ENCODE data around the gene IGF2R. TPM values are rescaled to one million over a fixed set of nuclear protein-coding genes. Genes with fewer than 3 reads are reported as not detected.

Gene IGF2R
- total RNA-seq, 1 experiment from 2014 or later, result 75.3 TPM

- no peak for TF ChIP-seq ARID4B (CRISPR knock-in tag; IDR thresholded peaks at IDR 0.05; ENCODE audit: borderline replicate concordance)
- no peak for TF ChIP-seq TEAD4 (CRISPR knock-in tag; IDR thresholded peaks at IDR 0.05)
- TF ChIP-seq FOXK1 (CRISPR knock-in tag; IDR thresholded peaks at IDR 0.05), result no peak
- no peak for TF ChIP-seq CTCF (IDR thresholded peaks at IDR 0.05)
- no peak for TF ChIP-seq NFE2L1 (CRISPR knock-in tag; IDR thresholded peaks at IDR 0.05)
- no peak for TF ChIP-seq SMAD4 (CRISPR knock-in tag; IDR thresholded peaks at IDR 0.05)
Observed at GRCh38 chr6:160055813-160056212, 86.9 kb downstream of the IGF2R start (continued).

GRCh38 chr6:160057080-160057479, 88.2 kb downstream of the IGF2R start:
- Mint-ChIP-seq H3K4me1 (no peaks in the 10 kb centered on the region), H3K27me3 (ENCODE audit: low read depth) (no peaks in the 10 kb centered on the region), H3K4me3 (no peak overlapping the region), H3K36me3 (peaks cover 70% of the 10 kb centered on the region), H3K9me3 (no peaks in the 10 kb centered on the region), H3K27ac (no peak overlapping the region)
- ChIA-PET POLR2A (no interaction called here), CTCF (no interaction called here)
- DNase-seq (ENCODE audit: low spot score) (no peak), ATAC-seq (no peak)
- TF ChIP-seq, protein P1, sequence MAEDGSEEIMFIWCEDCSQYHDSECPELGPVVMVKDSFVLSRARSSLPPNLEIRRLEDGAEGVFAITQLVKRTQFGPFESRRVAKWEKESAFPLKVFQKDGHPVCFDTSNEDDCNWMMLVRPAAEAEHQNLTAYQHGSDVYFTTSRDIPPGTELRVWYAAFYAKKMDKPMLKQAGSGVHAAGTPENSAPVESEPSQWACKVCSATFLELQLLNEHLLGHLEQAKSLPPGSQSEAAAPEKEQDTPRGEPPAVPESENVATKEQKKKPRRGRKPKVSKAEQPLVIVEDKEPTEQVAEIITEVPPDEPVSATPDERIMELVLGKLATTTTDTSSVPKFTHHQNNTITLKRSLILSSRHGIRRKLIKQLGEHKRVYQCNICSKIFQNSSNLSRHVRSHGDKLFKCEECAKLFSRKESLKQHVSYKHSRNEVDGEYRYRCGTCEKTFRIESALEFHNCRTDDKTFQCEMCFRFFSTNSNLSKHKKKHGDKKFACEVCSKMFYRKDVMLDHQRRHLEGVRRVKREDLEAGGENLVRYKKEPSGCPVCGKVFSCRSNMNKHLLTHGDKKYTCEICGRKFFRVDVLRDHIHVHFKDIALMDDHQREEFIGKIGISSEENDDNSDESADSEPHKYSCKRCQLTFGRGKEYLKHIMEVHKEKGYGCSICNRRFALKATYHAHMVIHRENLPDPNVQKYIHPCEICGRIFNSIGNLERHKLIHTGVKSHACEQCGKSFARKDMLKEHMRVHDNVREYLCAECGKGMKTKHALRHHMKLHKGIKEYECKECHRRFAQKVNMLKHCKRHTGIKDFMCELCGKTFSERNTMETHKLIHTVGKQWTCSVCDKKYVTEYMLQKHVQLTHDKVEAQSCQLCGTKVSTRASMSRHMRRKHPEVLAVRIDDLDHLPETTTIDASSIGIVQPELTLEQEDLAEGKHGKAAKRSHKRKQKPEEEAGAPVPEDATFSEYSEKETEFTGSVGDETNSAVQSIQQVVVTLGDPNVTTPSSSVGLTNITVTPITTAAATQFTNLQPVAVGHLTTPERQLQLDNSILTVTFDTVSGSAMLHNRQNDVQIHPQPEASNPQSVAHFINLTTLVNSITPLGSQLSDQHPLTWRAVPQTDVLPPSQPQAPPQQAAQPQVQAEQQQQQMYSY (CRISPR knock-in tag; IDR thresholded peaks at IDR 0.05), result no peak
- TF ChIP-seq TCF7 (CRISPR knock-in tag; IDR thresholded peaks at IDR 0.05; ENCODE audit: low read depth) (no peak), ETV6 (CRISPR knock-in tag; IDR thresholded peaks at IDR 0.05) (no peak), NFYB (CRISPR knock-in tag; conservative IDR thresholded peaks at IDR 0.05; ENCODE audit: low read depth) (no peak), MAX (CRISPR knock-in tag; IDR thresholded peaks at IDR 0.05) (no peak), ZMAT4 (CRISPR knock-in tag; IDR thresholded peaks at IDR 0.05) (no peak), ZNF512 (CRISPR knock-in tag; IDR thresholded peaks at IDR 0.05; ENCODE audit: borderline replicate concordance) (no peak)
- TF ChIP-seq, protein P2, sequence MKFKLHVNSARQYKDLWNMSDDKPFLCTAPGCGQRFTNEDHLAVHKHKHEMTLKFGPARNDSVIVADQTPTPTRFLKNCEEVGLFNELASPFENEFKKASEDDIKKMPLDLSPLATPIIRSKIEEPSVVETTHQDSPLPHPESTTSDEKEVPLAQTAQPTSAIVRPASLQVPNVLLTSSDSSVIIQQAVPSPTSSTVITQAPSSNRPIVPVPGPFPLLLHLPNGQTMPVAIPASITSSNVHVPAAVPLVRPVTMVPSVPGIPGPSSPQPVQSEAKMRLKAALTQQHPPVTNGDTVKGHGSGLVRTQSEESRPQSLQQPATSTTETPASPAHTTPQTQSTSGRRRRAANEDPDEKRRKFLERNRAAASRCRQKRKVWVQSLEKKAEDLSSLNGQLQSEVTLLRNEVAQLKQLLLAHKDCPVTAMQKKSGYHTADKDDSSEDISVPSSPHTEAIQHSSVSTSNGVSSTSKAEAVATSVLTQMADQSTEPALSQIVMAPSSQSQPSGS (CRISPR knock-in tag; IDR thresholded peaks at IDR 0.05; ENCODE audit: borderline replicate concordance, low read depth), result no peak
- TF ChIP-seq, protein P3, sequence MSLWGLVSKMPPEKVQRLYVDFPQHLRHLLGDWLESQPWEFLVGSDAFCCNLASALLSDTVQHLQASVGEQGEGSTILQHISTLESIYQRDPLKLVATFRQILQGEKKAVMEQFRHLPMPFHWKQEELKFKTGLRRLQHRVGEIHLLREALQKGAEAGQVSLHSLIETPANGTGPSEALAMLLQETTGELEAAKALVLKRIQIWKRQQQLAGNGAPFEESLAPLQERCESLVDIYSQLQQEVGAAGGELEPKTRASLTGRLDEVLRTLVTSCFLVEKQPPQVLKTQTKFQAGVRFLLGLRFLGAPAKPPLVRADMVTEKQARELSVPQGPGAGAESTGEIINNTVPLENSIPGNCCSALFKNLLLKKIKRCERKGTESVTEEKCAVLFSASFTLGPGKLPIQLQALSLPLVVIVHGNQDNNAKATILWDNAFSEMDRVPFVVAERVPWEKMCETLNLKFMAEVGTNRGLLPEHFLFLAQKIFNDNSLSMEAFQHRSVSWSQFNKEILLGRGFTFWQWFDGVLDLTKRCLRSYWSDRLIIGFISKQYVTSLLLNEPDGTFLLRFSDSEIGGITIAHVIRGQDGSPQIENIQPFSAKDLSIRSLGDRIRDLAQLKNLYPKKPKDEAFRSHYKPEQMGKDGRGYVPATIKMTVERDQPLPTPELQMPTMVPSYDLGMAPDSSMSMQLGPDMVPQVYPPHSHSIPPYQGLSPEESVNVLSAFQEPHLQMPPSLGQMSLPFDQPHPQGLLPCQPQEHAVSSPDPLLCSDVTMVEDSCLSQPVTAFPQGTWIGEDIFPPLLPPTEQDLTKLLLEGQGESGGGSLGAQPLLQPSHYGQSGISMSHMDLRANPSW (CRISPR knock-in tag; conservative IDR thresholded peaks at IDR 0.05; ENCODE audit: low read depth), result no peak
- TF ChIP-seq, protein P4, sequence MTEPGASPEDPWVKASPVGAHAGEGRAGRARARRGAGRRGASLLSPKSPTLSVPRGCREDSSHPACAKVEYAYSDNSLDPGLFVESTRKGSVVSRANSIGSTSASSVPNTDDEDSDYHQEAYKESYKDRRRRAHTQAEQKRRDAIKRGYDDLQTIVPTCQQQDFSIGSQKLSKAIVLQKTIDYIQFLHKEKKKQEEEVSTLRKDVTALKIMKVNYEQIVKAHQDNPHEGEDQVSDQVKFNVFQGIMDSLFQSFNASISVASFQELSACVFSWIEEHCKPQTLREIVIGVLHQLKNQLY (CRISPR knock-in tag; IDR thresholded peaks at IDR 0.05), result no peak
